ENCODE results near the gene LANCL1.

The LANCL1 gene

GRCh38 chr2:210392469-210392881 lies 84.1 kb downstream of the LANCL1 start:
- DNase-seq (ENCODE audit: low read depth in 2 of 2) = no peak

GRCh38 chr2:210389856-210390255 lies 86.7 kb downstream of the LANCL1 start:
- no peak for DNase-seq (ENCODE audit: low read depth in 2 of 2)

GRCh38 chr2:210388148-210388547 lies 88.4 kb downstream of the LANCL1 start:
- DNase-seq (ENCODE audit: low read depth in 2 of 2) = no peak

- no peak for DNase-seq (ENCODE audit: low read depth in 2 of 2)
Measured at GRCh38 chr2:210387074-210387473, 89.5 kb downstream of the LANCL1 start.
